Lung (tissue), 12 donors: ENCODE data around the gene CACNA1C. TPM values are rescaled to one million over a fixed set of nuclear protein-coding genes. Genes with fewer than 3 reads are reported as not detected.

Experiments used
- ATAC-seq: fragments of 200-7000 bp; cut with Tn5 transposase; one replicate; pipeline ENCODE4 v1.9.1; 2020; ENCODE audit warnings: moderate number of reproducible peaks; ENCODE audit not compliant: insufficient read depth, low FRiP score
- DNase-seq, 3 donors: peaks; one replicate each; pipeline ENCODE4 v3.0.0-alpha.2; 2013 to 2017
- H3K27ac ChIP-seq, 2 donors: one replicate each; pipeline ENCODE4 v1.5.1; 2013; ENCODE audit warnings: mild to moderate bottlenecking in 2 of 2, moderate library complexity in 2 of 2, control low read depth in 1 of 2, inconsistent platforms in 1 of 2, low read depth in 1 of 2, low read length in 1 of 2
- H3K27me3 ChIP-seq, 3 donors: one replicate each; pipeline ENCODE4 v1.5.1; 2013; ENCODE audit warnings: low read length in 2 of 3; ENCODE audit not compliant: control insufficient read depth in 3 of 3, insufficient read depth in 3 of 3
- H3K36me3 ChIP-seq, 4 donors: one replicate each; pipeline ENCODE4 v1.5.1; 2013; ENCODE audit warnings: low read length in 4 of 4, mild to moderate bottlenecking in 1 of 4, moderate library complexity in 1 of 4; ENCODE audit not compliant: control insufficient read depth in 4 of 4, insufficient read depth in 4 of 4
- H3K4me1 ChIP-seq, 5 donors: one replicate each; pipeline ENCODE4 v1.5.1; 2013; ENCODE audit warnings: low read length in 5 of 5, mild to moderate bottlenecking in 2 of 5, moderate library complexity in 1 of 5; ENCODE audit not compliant: control insufficient read depth in 5 of 5, insufficient read depth in 5 of 5
- H3K4me3 ChIP-seq: one replicate; pipeline ENCODE4 v1.5.1; 2013; ENCODE audit warnings: mild to moderate bottlenecking, control low read depth, moderate library complexity
- H3K9ac ChIP-seq, 2 donors: one replicate each; pipeline ENCODE4 v1.5.1; 2013; ENCODE audit warnings: low read length in 2 of 2, control low read depth in 1 of 2; ENCODE audit not compliant: insufficient read depth in 1 of 2
- H3K9me3 ChIP-seq, 4 donors: one replicate each; pipeline ENCODE4 v1.5.1; 2013; ENCODE audit warnings: low read length in 3 of 4, mild to moderate bottlenecking in 1 of 4, moderate library complexity in 1 of 4; ENCODE audit not compliant: control insufficient read depth in 4 of 4, insufficient read depth in 3 of 4
- CTCF ChIP-seq: IDR thresholded peaks from 2 replicates; pipeline ENCODE4 v1.5.1; 2012; ENCODE audit warnings: mild to moderate bottlenecking; ENCODE audit errors: control extremely low read depth, extremely low read depth
- WGBS, 2 donors: extraction: QIAGEN DNeasy Blood & Tissue Kit; methylation state at CpG; one replicate each; pipeline ENCODE4 v1.1.7; 2013; 5-methylcytosine and 5-hydroxymethylcytosine counted together
- polyA plus RNA-seq, 2 donors: library from polyadenylated mRNA; stranded (reverse); fragments of 200-250 nt; gene quantifications; one replicate each; pipeline ENCODE4 v1.2.1, GENCODE V29; 2013
- total RNA-seq, 2 donors: library from RNA; depleted of rRNA in 1 of 2; stranded (reverse); fragments of >200 nt in 1 of 2; gene quantifications; one replicate each; pipeline ENCODE4 v1.2.1, GENCODE V29; 2014 to 2021
- donor health status: control.
- donor health status: control.
- donor health status: Bipolar disorder and iron deficiency.
- donor health status: healthy.
- donor health status: DM: yes; HTN: yes; CAD: no.

CACNA1C gene
- total and polyA plus RNA-seq, 4 donors: 3.2 to 17.5 (median 7.5) TPM

GRCh38 chr12:2177003-2177402 lies 124.2 kb downstream of the CACNA1C start:
- Histone ChIP-seq H3K9ac (no peak overlapping the region), H3K9me3 (no peaks in the 10 kb centered on the region), H3K27me3 (peaks cover 0 to 3% (median 0%) of the 10 kb centered on the region in 3 donors), H3K4me1 (peaks cover 6 to 26% (median 14%) of the 10 kb centered on the region in 5 donors), H3K27ac (no peak overlapping the region), H3K4me3 (no peak overlapping the region), H3K36me3 (no peaks in the 10 kb centered on the region)
- TF ChIP-seq CTCF: no peak
- DNase-seq (no peak), ATAC-seq (no peak)
- 78 to 81% methylated on average over 6 of the region's 6 CpGs for WGBS, 2 donors

- Histone ChIP-seq H3K9me3 (no peaks in the 10 kb centered on the region), H3K27ac (no peak overlapping the region), H3K4me3 (no peak overlapping the region), H3K27me3 (peaks cover 0 to 3% (median 0%) of the 10 kb centered on the region in 3 donors), H3K36me3 (no peaks in the 10 kb centered on the region), H3K9ac (no peak overlapping the region), H3K4me1 (peaks cover 6 to 20% (median 14%) of the 10 kb centered on the region in 5 donors)
- no peak for DNase-seq
- TF ChIP-seq CTCF: no peak
- no peak for ATAC-seq
- WGBS, 2 donors: 63 to 89% methylated on average over 3 of the region's 3 CpGs
Observed at GRCh38 chr12:2177751-2178150, 125.0 kb downstream of the CACNA1C start.

GRCh38 chr12:2179058-2179457 lies 126.3 kb downstream of the CACNA1C start:
- ATAC-seq: no peak
- no peak for DNase-seq
- Histone ChIP-seq H3K4me1 (peaks cover 5 to 21% (median 14%) of the 10 kb centered on the region in 5 donors), H3K36me3 (no peaks in the 10 kb centered on the region), H3K27ac (peak overlapping the region in 1 of 2 donors; percentile 85), H3K27me3 (peaks cover 0 to 3% (median 0%) of the 10 kb centered on the region in 3 donors), H3K9me3 (no peaks in the 10 kb centered on the region), H3K9ac (no peak overlapping the region), H3K4me3 (no peak overlapping the region)
- 79 to 87% methylated on average over 2 of the region's 2 CpGs for WGBS, 2 donors
- no peak for TF ChIP-seq CTCF
